LNCAP (cell line): Measurements from ENCODE around the gene CCDC81.

Experiments used
- TF ChIP-seq, protein P1 (sequence below): fragments of 450-650 bp; IDR thresholded peaks from 2 replicates; pipeline ENCODE4 v1.5.1; 2017; ENCODE audit warnings: mild to moderate bottlenecking

CCDC81 gene

GRCh38 chr11:86377972-86378371, 3.3 kb downstream of the CCDC81 start:
- TF ChIP-seq, protein P1, sequence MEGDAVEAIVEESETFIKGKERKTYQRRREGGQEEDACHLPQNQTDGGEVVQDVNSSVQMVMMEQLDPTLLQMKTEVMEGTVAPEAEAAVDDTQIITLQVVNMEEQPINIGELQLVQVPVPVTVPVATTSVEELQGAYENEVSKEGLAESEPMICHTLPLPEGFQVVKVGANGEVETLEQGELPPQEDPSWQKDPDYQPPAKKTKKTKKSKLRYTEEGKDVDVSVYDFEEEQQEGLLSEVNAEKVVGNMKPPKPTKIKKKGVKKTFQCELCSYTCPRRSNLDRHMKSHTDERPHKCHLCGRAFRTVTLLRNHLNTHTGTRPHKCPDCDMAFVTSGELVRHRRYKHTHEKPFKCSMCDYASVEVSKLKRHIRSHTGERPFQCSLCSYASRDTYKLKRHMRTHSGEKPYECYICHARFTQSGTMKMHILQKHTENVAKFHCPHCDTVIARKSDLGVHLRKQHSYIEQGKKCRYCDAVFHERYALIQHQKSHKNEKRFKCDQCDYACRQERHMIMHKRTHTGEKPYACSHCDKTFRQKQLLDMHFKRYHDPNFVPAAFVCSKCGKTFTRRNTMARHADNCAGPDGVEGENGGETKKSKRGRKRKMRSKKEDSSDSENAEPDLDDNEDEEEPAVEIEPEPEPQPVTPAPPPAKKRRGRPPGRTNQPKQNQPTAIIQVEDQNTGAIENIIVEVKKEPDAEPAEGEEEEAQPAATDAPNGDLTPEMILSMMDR = no peak

- TF ChIP-seq, protein P1 = no peak
Observed at GRCh38 chr11:86380295-86381059, 5.8 kb downstream of the CCDC81 start.

GRCh38 chr11:86383041-86383955, 8.6 kb downstream of the CCDC81 start:
- TF ChIP-seq, protein P1 = no peak

DNA sequence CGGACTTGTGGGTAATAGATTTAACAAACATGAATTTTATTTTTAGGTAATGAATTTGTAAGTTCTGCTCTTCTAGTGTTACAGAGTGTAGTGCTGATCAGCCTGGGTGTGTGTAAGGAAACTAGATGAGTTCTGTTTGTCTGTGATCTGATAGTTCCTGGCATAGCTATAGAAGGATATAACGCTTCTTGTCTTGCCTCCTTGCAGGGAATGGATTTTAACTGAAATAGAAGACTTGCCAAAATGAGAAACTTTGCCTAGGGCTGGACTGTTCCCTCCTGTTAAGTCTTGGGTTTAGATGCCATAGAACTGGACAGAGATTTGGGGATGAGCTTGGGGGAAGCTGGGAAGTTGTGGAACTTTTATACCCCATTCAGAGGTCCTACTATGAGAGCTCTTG, 11.6 kb downstream of the CCDC81 start:
- TF ChIP-seq, protein P1 = no peak

- TF ChIP-seq, protein P1 = no peak
Observed at GRCh38 chr11:86386746-86387145, 12.1 kb downstream of the CCDC81 start.

GRCh38 chr11:86388198-86388597, 13.5 kb downstream of the CCDC81 start:
- TF ChIP-seq, protein P1 = no peak

- TF ChIP-seq, protein P1 = no peak
Observed at GRCh38 chr11:86390487-86390886, 15.8 kb downstream of the CCDC81 start.
